HL-60 (cell line): ENCODE data around the gene TMPRSS9.

Experiments
- CTCF ChIP-seq: IDR thresholded peaks from one replicate; pipeline ENCODE4 v1.5.1; 2011; ENCODE audit warnings: low read length, control low read depth, inconsistent platforms; ENCODE audit not compliant: insufficient read depth
- GABPA ChIP-seq: IDR thresholded peaks from 2 replicates; pipeline ENCODE4 v1.6.1; 2012; ENCODE audit warnings: low read depth
- POLR2AphosphoS5 ChIP-seq: IDR thresholded peaks from 2 replicates; pipeline ENCODE4 v1.6.1; 2012; ENCODE audit warnings: low read depth

GRCh38 chr19:2454199-2454961 lies 94.3 kb downstream of the TMPRSS9 start:
- TF ChIP-seq CTCF (no peak), POLR2AphosphoS5 (no peak), GABPA (no peak)
